ENCODE data around the gene DCC.

Gene DCC

GRCh38 chr18:53225567-53226325 lies 885.7 kb downstream of the DCC start:
- DNase-seq (ENCODE audit: low spot score), result no peak

GRCh38 chr18:53234610-53235009 lies 894.6 kb downstream of the DCC start:
- DNase-seq (ENCODE audit: low spot score), result no peak

DNA sequence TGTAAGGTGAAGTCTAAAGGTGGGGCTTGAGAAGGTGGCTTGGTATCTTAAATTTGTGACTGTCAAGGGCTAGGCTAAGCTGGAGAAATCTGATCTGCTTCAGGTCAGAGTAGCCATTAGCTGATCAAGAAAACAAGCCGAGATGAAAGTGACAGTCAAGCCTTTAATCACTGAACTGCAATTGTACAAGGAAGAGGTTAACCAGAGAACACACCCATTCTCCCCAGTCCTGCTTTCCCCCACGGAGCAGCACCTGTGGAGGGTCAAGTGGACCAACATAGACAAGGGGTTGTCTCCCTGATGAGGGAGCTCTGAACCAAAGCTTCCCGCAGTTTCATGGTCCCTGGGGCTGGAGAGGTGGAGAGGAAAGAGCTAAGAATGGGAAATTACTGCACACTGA lies 901.2 kb downstream of the DCC start:
- DNase-seq (ENCODE audit: low spot score), result no peak

DNA sequence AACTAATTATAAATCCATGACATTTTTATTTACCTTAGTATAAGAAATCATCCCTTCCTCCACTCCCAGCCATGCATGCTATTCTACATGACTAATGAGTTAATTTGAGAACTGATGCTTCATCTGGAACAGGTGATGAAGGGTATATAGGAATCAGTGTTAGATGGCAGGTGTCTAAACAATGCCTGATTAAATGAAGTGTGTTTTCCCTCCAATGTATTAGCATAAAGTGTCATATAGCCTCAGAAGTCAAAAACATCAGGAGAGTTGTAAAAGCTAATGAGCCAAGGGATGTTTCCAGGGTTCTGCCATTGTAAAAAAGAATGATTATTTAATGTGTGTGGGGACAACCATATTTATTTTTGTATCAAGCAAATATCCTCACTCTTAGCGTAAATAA lies 913.8 kb downstream of the DCC start:
- no peak for DNase-seq (ENCODE audit: low spot score)

DNA sequence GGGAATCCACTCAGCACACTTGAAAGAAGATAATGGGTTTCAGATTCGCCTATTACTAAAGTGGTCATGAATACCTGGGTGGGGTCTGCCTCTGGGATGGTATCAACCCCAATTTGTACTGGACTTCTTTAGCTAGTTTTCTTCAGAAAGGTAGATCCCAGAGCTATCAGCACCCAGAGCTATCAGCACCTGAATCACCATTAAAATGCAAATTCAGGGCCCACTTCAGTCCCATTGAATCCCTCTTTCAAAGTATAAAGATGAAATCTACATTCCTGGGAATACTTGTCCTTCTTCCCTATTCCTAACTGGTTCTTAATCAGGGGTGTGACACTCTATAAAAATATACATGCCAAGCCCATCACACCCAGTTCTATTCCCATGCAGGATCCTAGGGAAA lies 914.3 kb downstream of the DCC start:
- DNase-seq (ENCODE audit: low spot score), result no peak

DNA sequence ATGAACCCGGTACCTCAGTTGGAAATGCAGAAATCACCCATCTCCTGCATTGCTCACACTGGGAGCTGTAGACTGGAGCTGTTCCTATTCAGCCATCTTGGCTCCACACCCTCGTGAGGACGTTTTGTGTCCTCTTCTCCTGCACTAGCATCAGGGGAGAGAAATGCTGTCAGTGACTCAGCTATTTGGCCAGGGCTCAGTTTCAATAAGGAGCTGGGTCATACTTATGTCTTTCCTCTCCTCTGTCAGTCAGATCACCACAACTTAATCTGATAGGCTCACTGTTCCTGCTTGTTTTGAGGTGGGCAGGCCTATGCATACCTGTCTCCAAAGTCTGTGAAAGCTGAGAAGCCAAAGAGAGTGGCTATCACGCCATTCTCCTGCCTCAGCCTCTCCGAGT lies 921.2 kb downstream of the DCC start:
- no peak for DNase-seq (ENCODE audit: low spot score)

DNA sequence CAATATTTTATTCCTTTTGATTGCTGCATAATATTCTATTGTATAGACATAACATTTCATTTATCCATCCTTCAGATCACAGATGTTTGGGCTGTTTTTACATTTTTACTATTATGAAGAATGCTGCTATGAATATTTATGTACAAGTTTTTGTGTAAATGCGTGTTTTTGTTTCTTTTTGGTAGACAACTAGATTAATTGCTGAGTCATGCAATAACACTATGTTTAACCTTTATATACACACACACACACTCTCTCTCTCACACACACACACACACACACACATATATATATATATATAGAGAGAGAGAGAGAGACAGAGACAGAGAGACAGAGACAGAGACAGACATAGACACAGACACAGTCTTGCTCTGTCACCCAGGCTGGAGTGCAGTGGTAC lies 926.9 kb downstream of the DCC start:
- DNase-seq (ENCODE audit: low spot score), result no peak

- DNase-seq (ENCODE audit: low spot score), result no peak
These were observed 928.5 kb downstream of the DCC start for GRCh38 chr18:53268455-53268854.

- DNase-seq (ENCODE audit: low spot score), result no peak
These were observed 941.4 kb downstream of the DCC start for GRCh38 chr18:53281406-53281805.

GRCh38 chr18:53283708-53284107 lies 943.7 kb downstream of the DCC start:
- no peak for DNase-seq (ENCODE audit: low spot score)

- DNase-seq (ENCODE audit: low spot score), result no peak
These were observed 965.5 kb downstream of the DCC start for GRCh38 chr18:53305461-53305860.

DNA sequence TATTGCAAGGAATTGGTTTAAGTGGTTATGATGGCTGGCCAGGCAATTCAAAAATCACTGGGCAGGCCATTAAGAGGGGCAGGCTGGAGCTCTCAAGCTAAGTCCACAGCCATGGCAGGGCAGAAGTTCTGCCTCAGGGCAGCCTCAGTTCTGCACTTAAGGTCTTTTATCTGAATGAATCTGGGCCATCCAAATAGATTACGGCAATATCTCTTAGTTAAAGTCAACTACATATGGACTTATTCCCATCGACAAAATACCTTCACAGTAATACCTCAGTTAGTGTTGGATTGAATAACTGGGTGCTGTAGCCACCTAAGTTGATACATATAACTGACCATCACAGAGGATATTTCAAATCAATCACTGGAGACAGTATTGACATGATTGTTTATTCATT lies 979.6 kb downstream of the DCC start:
- DNase-seq (ENCODE audit: low spot score), result no peak

DNA sequence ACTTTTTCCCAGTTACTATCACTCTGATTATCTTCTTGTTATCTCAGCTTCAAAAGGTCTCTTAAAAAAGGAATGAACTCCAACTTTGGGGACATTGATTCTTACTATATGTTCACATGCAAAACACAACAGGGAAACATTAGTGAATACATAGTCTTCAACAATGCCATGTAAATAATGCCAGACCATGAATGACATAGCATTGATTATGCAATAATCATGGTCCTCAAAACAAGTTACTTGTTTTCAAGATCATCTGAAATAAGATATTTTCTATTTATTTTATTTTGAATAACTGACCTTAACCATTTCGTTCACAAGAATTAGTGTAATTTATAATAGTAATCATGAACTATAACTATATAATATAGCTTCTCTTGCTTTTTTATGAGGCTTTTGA lies 982.2 kb downstream of the DCC start:
- no peak for DNase-seq (ENCODE audit: low spot score)

DNA sequence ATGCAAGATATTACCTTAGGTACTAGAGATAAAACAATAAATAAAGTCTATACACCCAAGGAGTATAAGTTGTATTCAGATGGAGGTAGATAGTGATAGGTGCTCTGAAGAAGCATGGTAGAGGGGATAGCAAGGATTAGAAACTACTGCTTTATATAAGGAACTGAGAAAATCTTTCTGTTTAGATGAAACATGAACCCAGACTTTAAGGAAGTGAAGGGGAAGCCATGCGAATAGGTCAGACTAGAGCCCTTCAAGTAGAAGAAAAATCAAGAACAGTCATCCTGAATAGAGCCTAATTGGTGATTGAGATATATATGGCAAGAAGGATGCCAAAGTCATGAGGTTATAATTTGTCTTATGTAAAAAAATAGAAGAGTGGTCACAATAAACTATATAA lies 984.4 kb downstream of the DCC start:
- DNase-seq (ENCODE audit: low spot score), result no peak

DNA sequence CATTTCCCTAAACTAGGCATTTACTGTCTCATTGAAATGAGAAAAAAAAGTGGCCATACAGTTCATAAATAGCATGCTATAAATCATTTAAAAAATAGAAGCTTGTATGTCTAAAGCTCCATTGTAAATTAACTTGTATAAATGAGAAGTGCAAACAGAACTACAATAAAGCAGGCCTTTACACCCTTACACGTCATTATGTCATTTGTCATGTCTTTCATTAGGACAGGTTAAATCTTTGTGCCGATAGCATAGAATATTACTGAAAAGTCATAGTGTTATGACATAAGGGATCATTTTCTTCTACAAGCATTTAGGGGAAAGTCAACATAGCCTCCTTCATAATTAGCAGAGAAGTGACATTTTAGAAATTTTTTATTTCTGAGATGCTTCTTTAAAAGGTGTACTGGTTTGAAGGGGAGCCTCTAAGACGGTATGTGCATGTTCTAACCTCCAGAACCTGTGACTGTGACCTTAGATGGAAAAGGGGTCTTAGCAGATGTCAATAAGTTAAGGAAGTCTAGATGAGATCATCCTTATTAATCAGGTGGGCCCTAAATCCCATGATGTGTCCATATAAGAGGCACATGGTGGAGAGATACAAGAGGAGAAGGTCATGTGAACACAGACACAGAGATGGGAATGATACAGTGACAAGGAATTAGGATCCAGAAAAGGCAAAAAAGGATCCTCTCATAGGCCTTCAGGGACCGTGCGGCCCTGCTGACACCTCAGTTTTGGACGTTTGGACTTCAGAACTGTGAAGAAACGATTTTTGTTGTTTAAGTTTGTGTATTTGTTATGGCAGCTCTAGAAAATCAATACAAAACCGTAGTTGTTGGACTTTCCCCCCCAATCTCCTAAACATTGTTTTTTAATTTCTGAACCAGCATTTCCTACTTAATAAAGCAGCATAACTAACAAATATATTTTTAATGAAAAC lies 1020.8 kb downstream of the DCC start:
- DNase-seq (ENCODE audit: low spot score), result no peak

GRCh38 chr18:53375621-53376020 lies 1035.6 kb downstream of the DCC start:
- no peak for DNase-seq (ENCODE audit: low spot score)

- peak; percentile 73 for DNase-seq (ENCODE audit: low spot score)
These were observed 1040.2 kb downstream of the DCC start for GRCh38 chr18:53380063-53380639.

- DNase-seq (ENCODE audit: low spot score), result no peak
These were observed 1042.9 kb downstream of the DCC start for GRCh38 chr18:53382870-53383269.

DNA sequence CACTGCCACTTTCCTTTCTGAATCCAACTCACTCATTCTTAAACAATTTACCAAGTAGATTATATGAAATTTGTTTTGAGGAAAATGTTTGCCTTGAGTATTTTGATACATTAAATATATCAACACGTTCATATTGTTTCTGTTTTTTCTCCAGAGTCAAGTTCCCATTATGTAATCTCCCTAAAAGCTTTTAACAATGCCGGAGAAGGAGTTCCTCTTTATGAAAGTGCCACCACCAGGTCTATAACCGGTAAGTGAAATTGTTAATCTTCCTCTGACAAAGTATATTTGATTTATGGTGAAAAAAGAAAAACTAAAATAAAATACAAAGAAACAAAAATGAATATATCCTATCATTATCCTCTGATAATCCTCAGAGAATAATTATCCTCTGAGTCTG lies 1045.9 kb downstream of the DCC start:
- DNase-seq (ENCODE audit: low spot score), result no peak

- DNase-seq (ENCODE audit: low spot score), result no peak
These were observed 1047.6 kb downstream of the DCC start for GRCh38 chr18:53387581-53387980.

DNA sequence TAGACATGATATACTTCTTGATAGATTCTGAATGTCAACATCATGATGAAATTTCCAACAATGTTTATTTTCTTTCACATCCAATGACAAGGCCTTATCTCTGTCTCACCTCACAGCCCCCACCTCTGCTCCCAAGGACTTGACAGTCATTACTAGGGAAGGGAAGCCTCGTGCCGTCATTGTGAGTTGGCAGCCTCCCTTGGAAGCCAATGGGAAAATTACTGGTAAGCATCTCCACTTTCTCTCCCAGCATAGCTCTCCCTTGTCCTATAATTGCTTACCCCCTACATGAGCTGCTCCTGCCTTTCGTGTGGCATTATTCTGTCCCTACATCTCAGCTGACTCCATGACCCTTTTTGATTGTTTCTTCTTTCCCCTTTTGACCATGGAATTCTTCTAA lies 1062.7 kb downstream of the DCC start:
- no peak for DNase-seq (ENCODE audit: low spot score)

- no peak for DNase-seq (ENCODE audit: low spot score)
These were observed 1068.3 kb downstream of the DCC start for GRCh38 chr18:53408271-53408670.

- DNase-seq (ENCODE audit: low spot score), result peak; percentile 68
These were observed 1071.5 kb downstream of the DCC start for GRCh38 chr18:53411511-53411910.

Measured in globus pallidus (tissue), 1 donor.